HG02970 (cell line): ENCODE measurements around the gene RUFY1.
"Not testable (repeated sequence)": the region's sequence is repeated elsewhere in the genome, so short reads cannot be mapped to it uniquely, and the experiment has no call there.

Experiments
- ATAC-seq: cut with Tn5 transposase; IDR thresholded peaks from one replicate; pipeline ENCODE4 v1.9.1; 2021; ENCODE audit warnings: mild to moderate bottlenecking, moderate library complexity, moderate number of reproducible peaks; ENCODE audit not compliant: unreplicated experiment, low FRiP score

Gene RUFY1

GRCh38 chr5:179620293-179620692 is 69.9 kb downstream of the RUFY1 start:
- ATAC-seq, result no peak

GRCh38 chr5:179620703-179621350 is 70.5 kb downstream of the RUFY1 start:
- no peak for ATAC-seq

GRCh38 chr5:179621551-179622214 is 71.3 kb downstream of the RUFY1 start:
- ATAC-seq, result no peak

- peak; percentile 77 for ATAC-seq
These were observed 72.9 kb downstream of the RUFY1 start, which contains the start of gene HNRNPH1 for GRCh38 chr5:179623003-179623905. Gene HNRNPH1 (minus strand): TSS chr5:179623671. CDS start chr5:179623133, 538 bp downstream.

- ATAC-seq, result no peak
These were observed 73.8 kb downstream of the RUFY1 start for GRCh38 chr5:179623906-179624741.

- no peak for ATAC-seq
These were observed 74.5 kb downstream of the RUFY1 start for GRCh38 chr5:179624841-179625271.

GRCh38 chr5:179633501-179634369 is 83.4 kb downstream of the RUFY1 start:
- peak; percentile 59 for ATAC-seq

- peak; percentile 89 for ATAC-seq
These were observed 84.2 kb downstream of the RUFY1 start for GRCh38 chr5:179634370-179635172.

GRCh38 chr5:179639296-179639695 is 88.9 kb downstream of the RUFY1 start:
- ATAC-seq, result not testable (repeated sequence)

GRCh38 chr5:179641745-179642144 is 91.4 kb downstream of the RUFY1 start:
- not testable (repeated sequence) for ATAC-seq

- ATAC-seq, result not testable (repeated sequence)
These were observed 92.3 kb downstream of the RUFY1 start for GRCh38 chr5:179642626-179643025.

- not testable (repeated sequence) for ATAC-seq
These were observed 93.0 kb downstream of the RUFY1 start for GRCh38 chr5:179643141-179643920.

- not testable (repeated sequence) for ATAC-seq
These were observed 94.4 kb downstream of the RUFY1 start for GRCh38 chr5:179644766-179645165.

- ATAC-seq, result no peak
These were observed 98.1 kb downstream of the RUFY1 start for GRCh38 chr5:179648410-179648809.

GRCh38 chr5:179649166-179649703 is 98.9 kb downstream of the RUFY1 start:
- ATAC-seq, result not testable (repeated sequence)

GRCh38 chr5:179650245-179650644 is 99.9 kb downstream of the RUFY1 start:
- ATAC-seq, result not testable (repeated sequence)

- not testable (repeated sequence) for ATAC-seq
These were observed 102.8 kb downstream of the RUFY1 start for GRCh38 chr5:179653135-179653534.
